Ramos (cell line): ENCODE data around the gene SOS1.
"Not testable (repeated sequence)": the region's sequence is repeated elsewhere in the genome, so short reads cannot be mapped to it uniquely, and the experiment has no call there.

Source experiments
- in situ Hi-C: fragments of 300-500 bp; cut with MboI; formaldehyde crosslinking; loops from one replicate; pipeline ENCODE4 v1.14.3; 2022; ENCODE audit warnings: low sequenced_read_pairs; ENCODE audit not compliant: unreplicated experiment

SOS1 gene

GRCh38 chr2:39107724-39108273, 13.1 kb downstream of the SOS1 start:
- in situ Hi-C loops = no loop called here

- in situ Hi-C loops = no loop called here
These were observed 13.7 kb downstream of the SOS1 start for GRCh38 chr2:39107156-39107555.

GRCh38 chr2:39099870-39100728, 20.8 kb downstream of the SOS1 start:
- in situ Hi-C loops = no loop called here

GRCh38 chr2:39099310-39099869, 21.5 kb downstream of the SOS1 start:
- in situ Hi-C loops = no loop called here

GRCh38 chr2:39095624-39096023, 25.2 kb downstream of the SOS1 start:
- in situ Hi-C loops = no loop called here

GRCh38 chr2:39094717-39095363, 26.0 kb downstream of the SOS1 start:
- in situ Hi-C loops = no loop called here

GRCh38 chr2:39093218-39093898, 27.5 kb downstream of the SOS1 start:
- in situ Hi-C loops = no loop called here

GRCh38 chr2:39091543-39091942, 29.3 kb downstream of the SOS1 start:
- in situ Hi-C loops = no loop called here

- in situ Hi-C loops = no loop called here
These were observed 29.8 kb downstream of the SOS1 start for GRCh38 chr2:39091063-39091462.

- in situ Hi-C loops = no loop called here
These were observed 40.7 kb downstream of the SOS1 start for GRCh38 chr2:39080152-39080551.

GRCh38 chr2:39069890-39070465, 50.9 kb downstream of the SOS1 start:
- in situ Hi-C loops = no loop called here

GRCh38 chr2:39069136-39069515, 51.7 kb downstream of the SOS1 start:
- in situ Hi-C loops = no loop called here

GRCh38 chr2:39068299-39069135, 52.3 kb downstream of the SOS1 start:
- in situ Hi-C loops = no loop called here

GRCh38 chr2:39065616-39066015, 55.2 kb downstream of the SOS1 start:
- in situ Hi-C loops = no loop called here

GRCh38 chr2:39062320-39062719, 58.5 kb downstream of the SOS1 start:
- in situ Hi-C loops = loop anchor here (5.0 kb wide), 1 partner anchor 165 kb away; no protein-coding TSS in a partner anchor

GRCh38 chr2:39061280-39061679, 59.6 kb downstream of the SOS1 start:
- in situ Hi-C loops = loop anchor here (5.0 kb wide), 1 partner anchor 166 kb away; no protein-coding TSS in a partner anchor

- in situ Hi-C loops = no loop called here
These were observed 61.4 kb downstream of the SOS1 start for GRCh38 chr2:39059366-39059952.

GRCh38 chr2:39058101-39058500, 62.8 kb downstream of the SOS1 start:
- in situ Hi-C loops = no loop called here

- in situ Hi-C loops = not testable (repeated sequence)
These were observed 68.2 kb downstream of the SOS1 start for GRCh38 chr2:39052665-39053064.
